GM12873 (cell line): ENCODE results near the gene CPLX3.
A peak's percentile ranks its signal among the peaks of the same experiment; 100 is the strongest.

Experiments
- TF ChIP-seq, protein P1 (sequence below): IDR thresholded peaks from 2 replicates; pipeline ENCODE4 v1.5.1; 2012; ENCODE audit warnings: low read depth, mild to moderate bottlenecking, moderate library complexity, low read length, control low read depth; ENCODE audit not compliant: insufficient read depth; ENCODE audit errors: missing control alignments

The CPLX3 gene

DNA sequence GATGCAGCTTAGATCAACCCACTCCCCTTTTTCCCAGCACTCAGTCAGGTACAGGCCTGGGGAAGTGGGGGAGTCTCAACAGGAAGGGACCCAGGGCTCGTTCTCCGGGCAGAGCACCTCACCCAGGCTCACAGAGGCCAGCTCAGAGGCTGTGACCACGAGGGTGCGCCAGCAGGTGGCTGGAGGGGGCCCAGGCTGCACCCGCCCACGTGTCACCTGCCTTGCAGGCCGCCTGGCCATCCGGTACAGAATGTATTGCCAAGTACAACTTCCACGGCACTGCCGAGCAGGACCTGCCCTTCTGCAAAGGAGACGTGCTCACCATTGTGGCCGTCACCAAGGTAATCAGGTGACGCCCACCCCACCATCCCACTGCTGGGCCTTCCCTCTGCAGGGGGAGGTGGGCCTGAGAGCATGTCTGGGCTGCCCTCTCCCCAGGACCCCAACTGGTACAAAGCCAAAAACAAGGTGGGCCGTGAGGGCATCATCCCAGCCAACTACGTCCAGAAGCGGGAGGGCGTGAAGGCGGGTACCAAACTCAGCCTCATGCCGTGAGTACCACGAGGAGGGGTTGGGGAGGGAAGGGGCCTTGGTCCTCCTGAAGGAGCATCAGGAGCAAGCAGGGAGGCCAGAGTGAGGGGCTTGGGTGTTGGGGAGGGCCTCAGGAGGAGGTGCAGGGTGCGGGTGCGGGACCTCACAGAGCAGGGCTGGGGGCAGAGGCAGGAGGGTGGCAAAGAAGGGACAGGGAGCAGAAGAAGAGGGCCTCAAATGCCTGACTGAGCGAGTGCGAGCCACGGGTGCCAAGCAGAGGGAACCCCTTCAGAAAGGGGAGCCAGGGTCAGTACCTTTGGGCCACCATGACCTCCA, 27.8 kb upstream of the CPLX3 start:
- TF ChIP-seq, protein P1, sequence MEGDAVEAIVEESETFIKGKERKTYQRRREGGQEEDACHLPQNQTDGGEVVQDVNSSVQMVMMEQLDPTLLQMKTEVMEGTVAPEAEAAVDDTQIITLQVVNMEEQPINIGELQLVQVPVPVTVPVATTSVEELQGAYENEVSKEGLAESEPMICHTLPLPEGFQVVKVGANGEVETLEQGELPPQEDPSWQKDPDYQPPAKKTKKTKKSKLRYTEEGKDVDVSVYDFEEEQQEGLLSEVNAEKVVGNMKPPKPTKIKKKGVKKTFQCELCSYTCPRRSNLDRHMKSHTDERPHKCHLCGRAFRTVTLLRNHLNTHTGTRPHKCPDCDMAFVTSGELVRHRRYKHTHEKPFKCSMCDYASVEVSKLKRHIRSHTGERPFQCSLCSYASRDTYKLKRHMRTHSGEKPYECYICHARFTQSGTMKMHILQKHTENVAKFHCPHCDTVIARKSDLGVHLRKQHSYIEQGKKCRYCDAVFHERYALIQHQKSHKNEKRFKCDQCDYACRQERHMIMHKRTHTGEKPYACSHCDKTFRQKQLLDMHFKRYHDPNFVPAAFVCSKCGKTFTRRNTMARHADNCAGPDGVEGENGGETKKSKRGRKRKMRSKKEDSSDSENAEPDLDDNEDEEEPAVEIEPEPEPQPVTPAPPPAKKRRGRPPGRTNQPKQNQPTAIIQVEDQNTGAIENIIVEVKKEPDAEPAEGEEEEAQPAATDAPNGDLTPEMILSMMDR, result peak; percentile 59

- TF ChIP-seq, protein P1, result peak; percentile 17
Observed at GRCh38 chr15:74799255-74799855, 27.1 kb upstream of the CPLX3 start.

DNA sequence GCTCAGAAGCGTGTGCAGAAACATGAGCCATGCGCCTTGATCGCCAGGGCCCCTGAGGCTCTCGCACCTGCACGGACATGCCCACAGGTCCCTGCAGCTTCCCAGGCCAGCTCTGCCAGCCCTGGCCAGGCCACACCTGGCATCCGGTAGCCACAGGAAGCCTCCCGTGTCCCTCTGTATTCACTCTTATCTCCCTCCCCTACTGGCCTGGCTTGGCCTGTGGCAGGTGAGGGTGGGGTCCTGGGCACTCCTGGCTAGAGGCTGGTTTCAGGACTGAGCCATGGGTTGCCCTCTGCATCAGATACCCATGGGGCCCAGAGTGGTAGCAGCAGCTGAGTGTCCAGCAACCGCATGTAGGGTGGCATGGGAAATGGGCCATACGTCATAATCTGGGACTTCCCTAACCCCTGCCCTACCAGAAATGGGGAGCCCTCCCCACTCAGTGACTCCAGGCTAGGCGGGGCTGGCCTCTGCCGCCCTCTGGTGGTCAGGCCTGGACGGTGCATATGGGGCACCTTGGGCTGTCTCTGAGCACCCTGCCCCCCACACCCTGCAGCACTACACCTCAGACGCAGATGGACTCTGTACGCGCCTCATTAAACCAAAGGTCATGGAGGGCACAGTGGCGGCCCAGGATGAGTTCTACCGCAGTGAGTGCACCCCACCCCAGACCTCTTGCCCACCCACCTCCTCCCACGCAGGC, 26.4 kb upstream of the CPLX3 start:
- TF ChIP-seq, protein P1, result peak; percentile 99

- TF ChIP-seq, protein P1, result no peak
Observed at GRCh38 chr15:74800559-74801094, 25.8 kb upstream of the CPLX3 start.

DNA sequence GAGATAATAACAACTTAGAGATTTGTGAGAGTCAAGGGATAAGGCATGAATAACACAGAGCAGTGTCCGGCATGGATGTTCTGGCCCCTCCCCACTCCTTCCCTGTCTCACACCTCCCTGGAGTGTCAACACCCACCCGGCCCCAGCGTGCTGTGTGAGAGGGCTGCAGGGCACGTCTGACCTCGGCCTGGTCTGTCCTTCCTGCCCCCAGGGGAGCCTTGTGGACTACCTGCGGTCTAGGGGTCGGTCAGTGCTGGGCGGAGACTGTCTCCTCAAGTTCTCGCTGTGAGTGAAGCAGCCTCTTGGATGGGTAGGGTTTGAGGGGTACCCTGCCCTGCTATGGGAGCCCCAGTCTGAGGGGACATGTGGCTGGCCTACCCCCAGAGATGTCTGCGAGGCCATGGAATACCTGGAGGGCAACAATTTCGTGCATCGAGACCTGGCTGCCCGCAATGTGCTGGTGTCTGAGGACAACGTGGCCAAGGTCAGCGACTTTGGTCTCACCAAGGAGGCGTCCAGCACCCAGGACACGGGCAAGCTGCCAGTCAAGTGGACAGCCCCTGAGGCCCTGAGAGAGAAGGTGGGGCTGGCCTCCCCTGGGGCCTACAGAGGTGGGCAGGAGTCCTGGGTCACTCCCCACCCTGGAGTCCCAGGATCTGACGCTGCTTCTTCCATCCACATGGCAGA, 25.0 kb upstream of the CPLX3 start:
- TF ChIP-seq, protein P1, result no peak

- TF ChIP-seq, protein P1, result no peak
Observed at GRCh38 chr15:74802290-74802689, 24.1 kb upstream of the CPLX3 start.
